SK-N-SH (cell line): ENCODE results near the gene FOXP1. TPM values are rescaled to one million over a fixed set of nuclear protein-coding genes. Genes with fewer than 3 reads are reported as not detected.

ENCODE experiments used
- CTCF ChIA-PET: fragments of 300-600, 350-600 bp; formaldehyde crosslinking; extraction: SDS; loops from one replicate; lab custom pipeline; 2021; lab: Yijun Ruan, JAX
- POLR2A ChIA-PET: fragments of 350-600 bp; sonication (Branson Sonifier 250); formaldehyde crosslinking; extraction: SDS; loops from one replicate; lab custom pipeline; 2020; ENCODE audit warnings: antibody characterized with exemption, inconsistent platforms; lab: Yijun Ruan, JAX
- DNase-seq: peaks from one replicate; pipeline ENCODE4 v3.0.0; 2012
- H2AFZ ChIP-seq: fragments of 200-600 bp; sonication (generic); 2 replicates; pipeline ENCODE4 v1.8.1; 2016; ENCODE audit warnings: antibody characterized with exemption, mild to moderate bottlenecking, low read depth
- H3F3A ChIP-seq: fragments of 200-600 bp; sonication (generic); replicated peaks from 2 replicates; pipeline ENCODE3; 2016; ENCODE audit warnings: antibody characterized with exemption, mild to moderate bottlenecking; ENCODE audit not compliant: insufficient read depth
- H3K27ac ChIP-seq, 2 experiments: fragments of 200-500 bp in 1 of 2; fragments of 200-600 bp in 1 of 2; sonication (Bioruptor generic) in 1 of 2; sonication (generic), shearing (Covaris generic) in 1 of 2; 2 replicates each; pipeline versions ENCODE4 v1.5.1 to v1.6.1; 2014 to 2016; ENCODE audit warnings: low read depth in 2 of 2, inconsistent platforms in 1 of 2, low read length in 1 of 2, mild to moderate bottlenecking in 1 of 2, mixed read lengths in 1 of 2
- H3K27me3 ChIP-seq: fragments of 200-600 bp; sonication (generic), shearing (Covaris generic); 2 replicates; pipeline ENCODE4 v1.6.1; 2016; ENCODE audit warnings: mixed run types; ENCODE audit not compliant: insufficient read depth
- H3K36me3 ChIP-seq, 2 experiments: fragments of 200-500 bp in 1 of 2; fragments of 200-600 bp in 1 of 2; sonication (Bioruptor generic) in 1 of 2; sonication (generic) in 1 of 2; replicated peaks in 1 of 2; 2 replicates each; pipeline versions ENCODE3 to v1.5.1; 2014 to 2016; ENCODE audit warnings: low read length in 1 of 2, mild to moderate bottlenecking in 1 of 2; ENCODE audit not compliant: insufficient read depth in 2 of 2, control insufficient read depth in 1 of 2
- H3K4me1 ChIP-seq, 2 experiments: fragments of 200-500 bp in 1 of 2; fragments of 200-600 bp in 1 of 2; sonication (Bioruptor generic) in 1 of 2; sonication (generic), shearing (Covaris generic) in 1 of 2; 2 replicates each; pipeline versions ENCODE4 v1.5.1 to v1.6.1; 2014 to 2016; ENCODE audit warnings: low read depth in 1 of 2, low read length in 1 of 2, mixed run types in 1 of 2; ENCODE audit not compliant: insufficient read depth in 2 of 2, control insufficient read depth in 1 of 2
- H3K4me2 ChIP-seq: fragments of 200-600 bp; sonication (generic), shearing (Covaris generic); 2 replicates; pipeline ENCODE4 v1.6.1; 2017; ENCODE audit warnings: mixed run types
- H3K4me3 ChIP-seq, 2 experiments: fragments of 200-500 bp in 1 of 2; fragments of 200-600 bp in 1 of 2; sonication (Bioruptor generic) in 1 of 2; sonication (generic), shearing (Covaris generic) in 1 of 2; 2 replicates each; pipeline versions ENCODE4 v1.5.1 to v1.8.1; 2014 to 2016; ENCODE audit warnings: low read depth in 2 of 2, inconsistent platforms in 1 of 2, low read length in 1 of 2, mild to moderate bottlenecking in 1 of 2, mixed read lengths in 1 of 2, moderate library complexity in 1 of 2
- H3K79me2 ChIP-seq: fragments of 200-600 bp; sonication (generic); 2 replicates; pipeline ENCODE4 v1.8.1; 2017; ENCODE audit warnings: mild to moderate bottlenecking; ENCODE audit not compliant: insufficient read depth
- H3K9ac ChIP-seq: fragments of 200-600 bp; sonication (generic); 2 replicates; pipeline ENCODE4 v1.6.1; 2017; ENCODE audit warnings: mixed run types
- H3K9me2 ChIP-seq: fragments of 200-600 bp; sonication (generic); 2 replicates; pipeline ENCODE4 v1.6.1; 2017; ENCODE audit warnings: mixed run types
- H3K9me3 ChIP-seq: fragments of 200-600 bp; sonication (generic); 2 replicates; pipeline ENCODE4 v1.6.1; 2017; ENCODE audit warnings: mixed run types, mild to moderate bottlenecking, moderate library complexity
- H4K20me1 ChIP-seq: fragments of 200-600 bp; sonication (generic); 2 replicates; pipeline ENCODE4 v1.6.1; 2017; ENCODE audit warnings: mild to moderate bottlenecking, mixed run types; ENCODE audit not compliant: insufficient read depth
- CHD2 ChIP-seq: fragments of 150-350 bp; IDR thresholded peaks from 2 replicates; pipeline ENCODE4 v1.6.1; 2018; ENCODE audit warnings: low read length; ENCODE audit not compliant: partially characterized antibody
- EP300 ChIP-seq, 2 experiments: IDR thresholded peaks; 2 replicates each; pipeline versions ENCODE4 v1.4.0 to v1.6.1; 2012; ENCODE audit warnings: borderline replicate concordance in 1 of 2, low read depth in 1 of 2, low read length in 1 of 2
- FOXM1 ChIP-seq: IDR thresholded peaks from 2 replicates; pipeline ENCODE4 v1.4.0; 2012; ENCODE audit warnings: low read depth, mild to moderate bottlenecking
- GABPA ChIP-seq: IDR thresholded peaks from 2 replicates; pipeline ENCODE4 v1.4.0; 2012; ENCODE audit warnings: low read depth, mild to moderate bottlenecking
- GATA2 ChIP-seq: sonication (generic); formaldehyde crosslinking; IDR thresholded peaks from 2 replicates; pipeline ENCODE4 v1.5.0; 2020; ENCODE audit warnings: mild to moderate bottlenecking, missing genetic modification reagents
- JUND ChIP-seq: IDR thresholded peaks from 2 replicates; pipeline ENCODE4 v1.4.0; 2012
- MAX ChIP-seq: IDR thresholded peaks from 2 replicates; pipeline ENCODE4 v1.4.0; 2012; ENCODE audit warnings: low read depth
- NRF1 ChIP-seq: IDR thresholded peaks from 2 replicates; pipeline ENCODE4 v1.6.1; 2012; ENCODE audit warnings: low read depth, mild to moderate bottlenecking, low read length
- REST ChIP-seq: IDR thresholded peaks from 2 replicates; pipeline ENCODE4 v1.6.1; 2012; ENCODE audit warnings: mild to moderate bottlenecking, low read depth, low read length, moderate library complexity
- SIN3A ChIP-seq: IDR thresholded peaks from 2 replicates; pipeline ENCODE4 v1.6.1; 2012; ENCODE audit warnings: low read depth, mild to moderate bottlenecking, low read length, moderate library complexity, borderline replicate concordance
- SMC3 ChIP-seq: IDR thresholded peaks from 2 replicates; pipeline ENCODE4 v1.6.1; 2012; ENCODE audit warnings: low read depth, low read length, improper control_type of control experiment
- TCF12 ChIP-seq: IDR thresholded peaks from 2 replicates; pipeline ENCODE4 v1.4.0; 2012
- WGBS: methylation state at CpG from one replicate; pipeline ENCODE4 v1.1.6; 2017; ENCODE audit warnings: low lambda C conversion rate; 5-methylcytosine and 5-hydroxymethylcytosine counted together
- polyA plus RNA-seq, 3 experiments: library from polyadenylated mRNA; depleted of rRNA; stranded (reverse); fragments of >200 nt; gene quantifications; 2 replicates each; pipeline ENCODE4 v1.2.3, GENCODE V29; 2012
- TF ChIP-seq, protein P1 (sequence below): fragments of 150-350 bp; IDR thresholded peaks from 2 replicates; pipeline ENCODE4 v1.6.1; 2016; ENCODE audit warnings: mild to moderate bottlenecking, low read depth, low read length
- TF ChIP-seq, protein P2 (sequence below): fragments of 200-600 bp; sonication (generic); IDR thresholded peaks from 2 replicates; pipeline ENCODE4 v1.6.1; 2017; ENCODE audit warnings: antibody characterized with exemption, mild to moderate bottlenecking, moderate library complexity
- TF ChIP-seq, protein P3 (sequence below): IDR thresholded peaks from 2 replicates; pipeline ENCODE4; 2012

Gene FOXP1
- polyA plus RNA-seq, 1 of the 3 experiments (the other 2 are of a cell fraction) = 8.8 TPM

DNA sequence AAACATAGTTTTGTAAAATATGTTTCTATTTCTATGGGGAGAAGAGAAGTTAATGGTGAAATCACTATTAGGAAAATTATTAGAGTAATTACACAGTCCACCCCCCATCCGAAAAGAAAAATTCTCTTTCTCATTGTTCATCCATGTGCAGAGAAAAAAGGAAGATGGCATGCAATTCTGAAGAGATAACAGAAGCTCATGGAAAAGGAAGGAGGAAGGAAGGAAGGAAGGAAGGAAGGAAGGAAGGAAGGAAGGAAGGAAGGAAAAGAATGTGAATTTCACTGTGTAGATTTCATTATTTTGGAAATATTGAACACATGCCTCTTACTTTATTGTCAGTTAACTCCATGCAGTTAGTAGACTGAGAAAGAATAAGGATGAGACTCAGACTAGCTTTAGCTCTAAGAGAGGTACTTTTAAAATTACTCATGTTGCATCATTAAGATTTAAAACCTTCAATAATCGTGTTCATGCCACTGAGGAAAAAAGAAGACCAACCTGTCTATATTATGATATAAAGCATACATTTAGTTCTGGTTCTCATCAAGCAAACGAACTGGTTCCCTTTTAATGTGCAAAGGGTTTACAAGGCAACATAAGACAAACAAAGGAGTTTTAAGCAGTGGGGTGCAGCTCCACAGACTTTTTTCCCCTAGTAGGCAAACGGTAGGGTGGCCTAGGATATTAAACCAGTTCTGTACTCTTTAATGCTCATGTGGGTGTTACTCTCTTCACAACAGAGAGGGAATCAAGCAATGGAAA is 379.6 kb downstream of the FOXP1 start:
- no peaks in the 10 kb centered on the region for H3K36me3 ChIP-seq
- peaks cover 5% of the 10 kb centered on the region for H3F3A ChIP-seq
- TF ChIP-seq, protein P1, sequence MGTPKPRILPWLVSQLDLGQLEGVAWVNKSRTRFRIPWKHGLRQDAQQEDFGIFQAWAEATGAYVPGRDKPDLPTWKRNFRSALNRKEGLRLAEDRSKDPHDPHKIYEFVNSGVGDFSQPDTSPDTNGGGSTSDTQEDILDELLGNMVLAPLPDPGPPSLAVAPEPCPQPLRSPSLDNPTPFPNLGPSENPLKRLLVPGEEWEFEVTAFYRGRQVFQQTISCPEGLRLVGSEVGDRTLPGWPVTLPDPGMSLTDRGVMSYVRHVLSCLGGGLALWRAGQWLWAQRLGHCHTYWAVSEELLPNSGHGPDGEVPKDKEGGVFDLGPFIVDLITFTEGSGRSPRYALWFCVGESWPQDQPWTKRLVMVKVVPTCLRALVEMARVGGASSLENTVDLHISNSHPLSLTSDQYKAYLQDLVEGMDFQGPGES = no peak
- TF ChIP-seq SMC3 (no peak), JUND (no peak), TCF12 (no peak), MAX (no peak), FOXM1 (no peak), EP300 (IDR thresholded peaks at IDR 0.05; ENCODE audit: borderline replicate concordance in 1 of 2, low read depth in 1 of 2, low read length in 1 of 2) (no peak), NRF1 (no peak), REST (no peak), SIN3A (no peak)
- no peaks in the 10 kb centered on the region for H3K27me3 ChIP-seq
- peaks cover 47% of the 10 kb centered on the region; the same call in 1 of the 2 replicates for H3K79me2 ChIP-seq
- H3K9me3 ChIP-seq = no peaks in the 10 kb centered on the region
- H3K4me2 ChIP-seq = no peak overlapping the region
- CTCF ChIA-PET = interaction anchor here (0.6 kb wide), 1 partner anchor 990 kb away, joined by 4 read pairs; no protein-coding TSS in a partner anchor
- no peak for DNase-seq
- H3K27ac ChIP-seq = no peak overlapping the region
- no peak overlapping the region for H3K4me3 ChIP-seq
- no peak overlapping the region for H3K9ac ChIP-seq
- H3K4me1 ChIP-seq = peaks cover 5 to 6% of the 10 kb centered on the region in 2 experiments; a peak in 3 of 4 replicates
- H4K20me1 ChIP-seq = no peaks in the 10 kb centered on the region
- no peaks in the 10 kb centered on the region for H3K9me2 ChIP-seq
- WGBS = 89% methylated on average over 4 of the region's 4 CpGs
- H2AFZ ChIP-seq = no peak overlapping the region
- POLR2A ChIA-PET = no interaction called here

DNA sequence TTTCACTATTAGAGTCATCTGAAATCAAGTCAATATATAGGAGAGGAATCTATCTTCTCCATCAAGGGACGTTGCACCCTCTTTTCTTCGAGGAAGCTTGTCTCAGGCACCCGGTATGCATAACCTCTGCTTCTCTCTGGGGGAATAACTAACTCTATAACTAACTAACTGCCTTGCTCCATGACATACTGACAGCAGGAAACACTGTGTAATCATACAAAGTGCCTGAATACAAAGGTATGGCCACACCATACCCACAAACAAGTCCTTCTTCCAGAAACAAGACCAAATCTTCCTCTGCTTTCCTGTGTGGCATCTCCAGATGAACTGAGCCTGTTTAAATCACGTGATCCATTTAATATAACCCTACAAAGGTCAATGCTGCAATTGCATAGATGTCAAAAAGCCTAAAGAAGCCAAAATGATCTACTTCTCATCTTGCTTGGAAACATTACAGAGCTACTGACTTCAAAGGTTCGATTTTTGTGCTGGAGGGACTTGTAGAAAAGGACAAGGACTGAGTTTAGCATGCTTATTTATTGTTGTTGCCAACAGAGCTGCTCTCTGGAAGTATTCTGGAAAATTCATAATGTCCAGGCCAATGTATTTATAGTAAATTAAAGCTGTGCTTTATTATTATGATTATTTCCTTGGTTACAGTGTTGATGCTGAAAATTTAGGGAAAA is 380.5 kb downstream of the FOXP1 start:
- H3K36me3 ChIP-seq = no peaks in the 10 kb centered on the region
- no peak overlapping the region for H2AFZ ChIP-seq
- no peaks in the 10 kb centered on the region for H3K27me3 ChIP-seq
- POLR2A ChIA-PET = no interaction called here
- H3K79me2 ChIP-seq = peaks cover 39% of the 10 kb centered on the region; the same call in 1 of the 2 replicates
- H3K9me3 ChIP-seq = no peaks in the 10 kb centered on the region
- no peaks in the 10 kb centered on the region for H4K20me1 ChIP-seq
- 87% methylated on average over 5 of the region's 5 CpGs for WGBS
- H3K4me3 ChIP-seq = no peak overlapping the region
- CTCF ChIA-PET = interaction anchor here (0.6 to 1.0 kb wide), 3 partner anchors 9 to 989 kb away, joined by 3 to 4 read pairs (median 4); no protein-coding TSS in a partner anchor
- no peak overlapping the region for H3K4me2 ChIP-seq
- H3F3A ChIP-seq = peaks cover 5% of the 10 kb centered on the region
- H3K27ac ChIP-seq = no peak overlapping the region
- DNase-seq = no peak
- peaks cover 5 to 6% of the 10 kb centered on the region in 2 experiments; a peak in 3 of 4 replicates for H3K4me1 ChIP-seq
- no peak overlapping the region for H3K9ac ChIP-seq
- H3K9me2 ChIP-seq = no peaks in the 10 kb centered on the region
- TF ChIP-seq, protein P2, sequence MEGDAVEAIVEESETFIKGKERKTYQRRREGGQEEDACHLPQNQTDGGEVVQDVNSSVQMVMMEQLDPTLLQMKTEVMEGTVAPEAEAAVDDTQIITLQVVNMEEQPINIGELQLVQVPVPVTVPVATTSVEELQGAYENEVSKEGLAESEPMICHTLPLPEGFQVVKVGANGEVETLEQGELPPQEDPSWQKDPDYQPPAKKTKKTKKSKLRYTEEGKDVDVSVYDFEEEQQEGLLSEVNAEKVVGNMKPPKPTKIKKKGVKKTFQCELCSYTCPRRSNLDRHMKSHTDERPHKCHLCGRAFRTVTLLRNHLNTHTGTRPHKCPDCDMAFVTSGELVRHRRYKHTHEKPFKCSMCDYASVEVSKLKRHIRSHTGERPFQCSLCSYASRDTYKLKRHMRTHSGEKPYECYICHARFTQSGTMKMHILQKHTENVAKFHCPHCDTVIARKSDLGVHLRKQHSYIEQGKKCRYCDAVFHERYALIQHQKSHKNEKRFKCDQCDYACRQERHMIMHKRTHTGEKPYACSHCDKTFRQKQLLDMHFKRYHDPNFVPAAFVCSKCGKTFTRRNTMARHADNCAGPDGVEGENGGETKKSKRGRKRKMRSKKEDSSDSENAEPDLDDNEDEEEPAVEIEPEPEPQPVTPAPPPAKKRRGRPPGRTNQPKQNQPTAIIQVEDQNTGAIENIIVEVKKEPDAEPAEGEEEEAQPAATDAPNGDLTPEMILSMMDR = no peak
- TF ChIP-seq GATA2 (no peak), CHD2 (no peak), GABPA (no peak), SIN3A (no peak), NRF1 (no peak)
- TF ChIP-seq, protein P3, sequence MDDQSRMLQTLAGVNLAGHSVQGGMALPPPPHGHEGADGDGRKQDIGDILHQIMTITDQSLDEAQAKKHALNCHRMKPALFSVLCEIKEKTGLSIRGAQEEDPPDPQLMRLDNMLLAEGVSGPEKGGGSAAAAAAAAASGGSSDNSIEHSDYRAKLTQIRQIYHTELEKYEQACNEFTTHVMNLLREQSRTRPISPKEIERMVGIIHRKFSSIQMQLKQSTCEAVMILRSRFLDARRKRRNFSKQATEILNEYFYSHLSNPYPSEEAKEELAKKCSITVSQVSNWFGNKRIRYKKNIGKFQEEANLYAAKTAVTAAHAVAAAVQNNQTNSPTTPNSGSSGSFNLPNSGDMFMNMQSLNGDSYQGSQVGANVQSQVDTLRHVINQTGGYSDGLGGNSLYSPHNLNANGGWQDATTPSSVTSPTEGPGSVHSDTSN = no peak
